ENCODE data around the gene TXNDC12. TPM values are rescaled to one million over a fixed set of nuclear protein-coding genes. Genes with fewer than 3 reads are reported as not detected.
"Not testable (repeated sequence)": the region's sequence is repeated elsewhere in the genome, so short reads cannot be mapped to it uniquely, and the experiment has no call there.

The TXNDC12 gene
- total and polyA plus RNA-seq, 4 donors = 20.9 to 46.5 (median 28.7) TPM

GRCh38 chr1:52056163-52056936 is 1.4 kb upstream of the TXNDC12 start, which contains the start of gene BTF3L4:
Gene BTF3L4, plus strand, starts transcription at chr1:52056295. Its CDS starts 3,553 bp downstream, at chr1:52059848.
- intact Hi-C loops (cut with DNase I) = no loop called here
- ATAC-seq (ENCODE audit: low FRiP score) (peak; percentile 97), DNase-seq (peak; percentile 97)
- Histone ChIP-seq H3K4me1 (ENCODE audit: control insufficient read depth in 1 of 2, insufficient read depth in 2 of 2, low read length in 2 of 2) (peaks cover 0 to 11% of the 10 kb centered on the region in 2 donors), H3K9me3 (ENCODE audit: control insufficient read depth, low read length) (no peaks in the 10 kb centered on the region), H3K4me3 (ENCODE audit: low read length in 2 of 2) (peak within 1 kb of the TSS; percentile 65 to 79), H3K27me3 (ENCODE audit: control insufficient read depth in 1 of 2, insufficient read depth in 2 of 2, low read length in 1 of 2) (no peaks in the 10 kb centered on the region), H3K27ac (ENCODE audit: low read depth in 1 of 2, low read length in 2 of 2) (peak within 1 kb of the TSS; percentile 3 to 82), H3K36me3 (ENCODE audit: control insufficient read depth in 1 of 2, insufficient read depth in 2 of 2, low read length in 1 of 2) (peaks cover 0 to 3% of the 10 kb centered on the region in 2 donors)
- WGBS, 2 donors = 0 to 1% methylated on average over 53 to 54 of the region's 54 CpGs

GRCh38 chr1:52055866-52056162 is 823 bp upstream of the TXNDC12 start:
- H3K9me3 ChIP-seq (ENCODE audit: control insufficient read depth, low read length) = no peaks in the 10 kb centered on the region
- peaks cover 0 to 3% of the 10 kb centered on the region in 2 donors for H3K36me3 ChIP-seq (ENCODE audit: control insufficient read depth in 1 of 2, insufficient read depth in 2 of 2, low read length in 1 of 2)
- DNase-seq (no peak), ATAC-seq (ENCODE audit: low FRiP score) (no peak)
- 0% methylated on average over 12 of the region's 12 CpGs for WGBS, 2 donors
- intact Hi-C loops (cut with DNase I) = loop anchor here in 1 of 2 donors (2.0 kb wide), 1 partner anchor 23 kb away; the partner anchor contains the start of gene KTI12
- H3K4me3 ChIP-seq (ENCODE audit: low read length in 2 of 2) = peak overlapping the region; percentile 65 to 79
- H3K27me3 ChIP-seq (ENCODE audit: control insufficient read depth in 1 of 2, insufficient read depth in 2 of 2, low read length in 1 of 2) = no peaks in the 10 kb centered on the region
- no peak overlapping the region for H3K27ac ChIP-seq (ENCODE audit: low read depth in 1 of 2, low read length in 2 of 2)
- peaks cover 0 to 11% of the 10 kb centered on the region in 2 donors for H3K4me1 ChIP-seq (ENCODE audit: control insufficient read depth in 1 of 2, insufficient read depth in 2 of 2, low read length in 2 of 2)

DNA sequence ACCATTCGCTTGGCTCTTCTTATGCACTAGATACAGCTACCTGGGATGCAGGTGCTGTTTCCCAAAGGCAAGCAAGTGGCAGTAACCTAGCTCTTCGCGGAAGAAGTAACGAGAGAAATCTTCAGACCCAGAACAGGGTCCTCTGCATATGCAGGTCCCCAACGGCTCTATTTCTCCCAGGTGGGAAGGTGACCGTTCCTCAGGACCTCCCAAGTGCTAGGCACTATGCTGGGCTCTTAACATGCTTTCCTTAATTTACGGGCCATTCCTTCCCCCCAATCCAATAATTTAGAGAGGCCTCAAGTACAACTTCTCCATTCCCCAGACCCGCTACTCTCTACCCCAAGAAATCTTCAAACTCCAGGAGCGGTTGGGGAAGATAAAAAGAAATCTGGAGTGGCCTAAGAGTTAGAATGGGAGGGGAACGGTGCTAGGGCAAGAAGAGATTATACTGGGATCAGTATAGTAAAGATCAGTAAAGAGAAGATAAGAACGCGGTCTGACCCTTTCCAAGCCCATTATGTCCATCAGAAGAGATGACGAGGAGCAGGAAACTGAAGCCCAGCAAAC is 410 bp downstream of the TXNDC12 start:
- no peak for DNase-seq
- Histone ChIP-seq H3K4me1 (ENCODE audit: control insufficient read depth in 1 of 2, insufficient read depth in 2 of 2, low read length in 2 of 2) (peaks cover 0 to 11% of the 10 kb centered on the region in 2 donors), H3K36me3 (ENCODE audit: control insufficient read depth in 1 of 2, insufficient read depth in 2 of 2, low read length in 1 of 2) (peaks cover 0 to 2% of the 10 kb centered on the region in 2 donors), H3K27ac (ENCODE audit: low read depth in 1 of 2, low read length in 2 of 2) (peak overlapping the region in 1 of 2 donors; percentile 86), H3K27me3 (ENCODE audit: control insufficient read depth in 1 of 2, insufficient read depth in 2 of 2, low read length in 1 of 2) (no peaks in the 10 kb centered on the region), H3K4me3 (ENCODE audit: low read length in 2 of 2) (peak overlapping the region; percentile 65 to 79), H3K9me3 (ENCODE audit: control insufficient read depth, low read length) (no peaks in the 10 kb centered on the region)
- no peak for ATAC-seq (ENCODE audit: low FRiP score)
- intact Hi-C loops (cut with DNase I) = loop anchor here in 1 of 2 donors (2.0 kb wide), 1 partner anchor 22 kb away; the partner anchor contains the start of gene KTI12
- 0 to 1% methylated on average over 13 of the region's 13 CpGs for WGBS, 2 donors

DNA sequence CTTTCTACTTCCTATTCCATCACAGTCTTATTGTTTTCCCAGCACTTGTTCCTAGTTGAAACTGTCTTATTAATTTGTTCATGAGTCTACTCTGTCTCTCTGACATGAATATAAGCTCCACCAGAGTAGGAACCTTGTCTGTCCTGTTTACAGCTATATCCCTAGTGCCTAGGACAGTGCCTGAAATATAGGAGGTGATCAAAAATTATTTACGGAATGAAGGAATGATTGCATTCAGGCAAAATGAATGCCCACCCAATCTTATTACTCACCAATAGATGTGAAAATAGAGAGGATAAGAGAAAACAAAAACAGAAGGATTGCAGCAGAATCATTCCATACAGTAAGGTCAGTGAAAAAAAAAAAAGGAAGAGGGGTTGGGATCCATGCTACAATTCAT is 1.1 kb downstream of the TXNDC12 start:
- peaks cover 0 to 2% of the 10 kb centered on the region in 2 donors for H3K36me3 ChIP-seq (ENCODE audit: control insufficient read depth in 1 of 2, insufficient read depth in 2 of 2, low read length in 1 of 2)
- H3K4me1 ChIP-seq (ENCODE audit: control insufficient read depth in 1 of 2, insufficient read depth in 2 of 2, low read length in 2 of 2) = peaks cover 0 to 11% of the 10 kb centered on the region in 2 donors
- no peak overlapping the region for H3K27ac ChIP-seq (ENCODE audit: low read depth in 1 of 2, low read length in 2 of 2)
- H3K4me3 ChIP-seq (ENCODE audit: low read length in 2 of 2) = no peak overlapping the region
- ATAC-seq (ENCODE audit: low FRiP score) = no peak
- H3K27me3 ChIP-seq (ENCODE audit: control insufficient read depth in 1 of 2, insufficient read depth in 2 of 2, low read length in 1 of 2) = no peaks in the 10 kb centered on the region
- no peak for DNase-seq
- intact Hi-C loops (cut with DNase I) = loop anchor here in 1 of 2 donors (2.0 kb wide), 1 partner anchor 21 kb away; the partner anchor contains the start of gene KTI12
- WGBS, 2 donors = 86 to 93% methylated on average over 1 of the region's 1 CpG
- no peaks in the 10 kb centered on the region for H3K9me3 ChIP-seq (ENCODE audit: control insufficient read depth, low read length)

GRCh38 chr1:52049337-52049736 is 5.7 kb downstream of the TXNDC12 start:
- H3K9me3 ChIP-seq (ENCODE audit: control insufficient read depth, low read length); DNase-seq; ATAC-seq (ENCODE audit: low FRiP score); intact Hi-C loops (cut with DNase I); H3K4me3 ChIP-seq (ENCODE audit: low read length in 2 of 2); H3K36me3 ChIP-seq (ENCODE audit: control insufficient read depth in 1 of 2, insufficient read depth in 2 of 2, low read length in 1 of 2); H3K27ac ChIP-seq (ENCODE audit: low read depth in 1 of 2, low read length in 2 of 2); H3K4me1 ChIP-seq (ENCODE audit: control insufficient read depth in 1 of 2, insufficient read depth in 2 of 2, low read length in 2 of 2); H3K27me3 ChIP-seq (ENCODE audit: control insufficient read depth in 1 of 2, insufficient read depth in 2 of 2, low read length in 1 of 2): not testable (repeated sequence)
- 96 to 98% methylated on average over 4 of the region's 4 CpGs for WGBS, 2 donors

DNA sequence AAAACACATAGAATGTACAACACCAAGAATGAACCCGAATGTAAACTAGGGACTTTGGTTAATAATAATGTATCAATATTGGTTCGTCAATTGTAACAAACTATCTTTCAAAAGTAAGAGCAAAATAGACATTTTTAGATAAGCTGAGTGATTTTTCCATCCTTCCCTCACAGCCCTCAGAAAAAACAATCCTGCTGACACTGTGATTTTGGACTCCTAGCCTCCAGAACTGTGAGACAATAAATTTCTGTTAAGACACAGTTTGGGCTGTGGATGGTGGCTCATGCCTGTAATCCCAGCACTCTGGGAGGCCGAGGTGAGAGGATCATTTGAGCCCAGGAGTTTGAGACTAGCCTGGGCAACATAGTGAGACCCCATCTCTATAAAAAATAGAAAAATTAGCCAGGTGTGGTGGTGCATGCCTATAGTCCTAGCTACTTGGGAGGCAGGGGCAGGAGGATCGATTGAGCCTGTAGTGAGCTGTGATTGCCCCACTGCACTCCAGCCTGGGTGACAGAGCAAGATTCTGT is 9.3 kb downstream of the TXNDC12 start:
- H3K27me3 ChIP-seq (ENCODE audit: control insufficient read depth in 1 of 2, insufficient read depth in 2 of 2, low read length in 1 of 2); ATAC-seq (ENCODE audit: low FRiP score); intact Hi-C loops (cut with DNase I); H3K36me3 ChIP-seq (ENCODE audit: control insufficient read depth in 1 of 2, insufficient read depth in 2 of 2, low read length in 1 of 2); H3K27ac ChIP-seq (ENCODE audit: low read depth in 1 of 2, low read length in 2 of 2); H3K4me3 ChIP-seq (ENCODE audit: low read length in 2 of 2); DNase-seq; H3K9me3 ChIP-seq (ENCODE audit: control insufficient read depth, low read length); H3K4me1 ChIP-seq (ENCODE audit: control insufficient read depth in 1 of 2, insufficient read depth in 2 of 2, low read length in 2 of 2): not testable (repeated sequence)
- WGBS, 2 donors = 95 to 96% methylated on average over 4 of the region's 4 CpGs

DNA sequence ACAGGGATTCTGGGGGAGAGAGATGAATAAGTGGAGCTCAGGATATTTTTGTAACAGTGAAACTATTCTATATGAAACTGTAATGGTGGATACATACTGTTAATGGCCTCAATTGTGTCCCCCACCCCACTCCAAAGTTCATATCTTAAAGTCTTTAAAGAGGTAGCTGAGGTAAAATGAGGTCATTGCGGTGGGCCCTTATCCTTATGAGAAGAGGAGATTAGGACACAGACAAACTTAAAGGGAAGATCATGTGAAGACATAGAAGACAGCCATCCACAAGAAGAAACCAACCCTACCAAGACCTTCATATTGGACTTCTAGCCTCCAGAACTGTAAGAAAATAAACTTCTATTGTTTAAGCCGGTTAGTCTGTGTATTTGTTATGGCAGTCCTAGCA is 9.8 kb downstream of the TXNDC12 start:
- no peak overlapping the region for H3K4me3 ChIP-seq (ENCODE audit: low read length in 2 of 2)
- no peaks in the 10 kb centered on the region for H3K4me1 ChIP-seq (ENCODE audit: control insufficient read depth in 1 of 2, insufficient read depth in 2 of 2, low read length in 2 of 2)
- DNase-seq (no peak), ATAC-seq (ENCODE audit: low FRiP score) (no peak)
- no peak overlapping the region for H3K27ac ChIP-seq (ENCODE audit: low read depth in 1 of 2, low read length in 2 of 2)
- no peaks in the 10 kb centered on the region for H3K27me3 ChIP-seq (ENCODE audit: control insufficient read depth in 1 of 2, insufficient read depth in 2 of 2, low read length in 1 of 2)
- no peaks in the 10 kb centered on the region for H3K9me3 ChIP-seq (ENCODE audit: control insufficient read depth, low read length)
- intact Hi-C loops (cut with DNase I) = no loop called here
- 91 to 93% methylated on average over 2 of the region's 2 CpGs for WGBS, 2 donors
- H3K36me3 ChIP-seq (ENCODE audit: control insufficient read depth in 1 of 2, insufficient read depth in 2 of 2, low read length in 1 of 2) = no peaks in the 10 kb centered on the region

- Histone ChIP-seq H3K9me3 (ENCODE audit: control insufficient read depth, low read length) (no peaks in the 10 kb centered on the region), H3K4me1 (ENCODE audit: control insufficient read depth in 1 of 2, insufficient read depth in 2 of 2, low read length in 2 of 2) (no peaks in the 10 kb centered on the region), H3K27me3 (ENCODE audit: control insufficient read depth in 1 of 2, insufficient read depth in 2 of 2, low read length in 1 of 2) (no peaks in the 10 kb centered on the region), H3K36me3 (ENCODE audit: control insufficient read depth in 1 of 2, insufficient read depth in 2 of 2, low read length in 1 of 2) (no peaks in the 10 kb centered on the region), H3K27ac (ENCODE audit: low read depth in 1 of 2, low read length in 2 of 2) (no peak overlapping the region), H3K4me3 (ENCODE audit: low read length in 2 of 2) (no peak overlapping the region)
- no peak for ATAC-seq (ENCODE audit: low FRiP score)
- intact Hi-C loops (cut with DNase I) = no loop called here
- no peak for DNase-seq
- 94 to 95% methylated on average over 4 of the region's 4 CpGs for WGBS, 2 donors
Measured at GRCh38 chr1:52041551-52042185, 13.3 kb downstream of the TXNDC12 start.

All from aorta (tissue), 5 donors.